ENCODE results near the gene FRAT1.

GRCh38 chr10:97358349-97358748 is 39.3 kb downstream of the FRAT1 start:
- TF ChIP-seq ELF1 (IDR thresholded peaks at IDR 0.05; ENCODE audit: borderline replicate concordance, low read depth) (no peak), POLR2A (IDR thresholded peaks at IDR 0.05; ENCODE audit: borderline replicate concordance, extremely low read depth, insufficient read depth, insufficient read length) (no peak), CTCF (IDR thresholded peaks at IDR 0.05 in 2 of 3, conservative IDR thresholded peaks at IDR 0.05 in 1 of 3; ENCODE audit: borderline replicate concordance in 1 of 3, insufficient read depth in 1 of 3, low read depth in 2 of 3, low read length in 2 of 3) (no peak), EZH2 (IDR thresholded peaks at IDR 0.05) (no peak), POLR2AphosphoS5 (IDR thresholded peaks at IDR 0.05; ENCODE audit: low read depth, low read length) (no peak), ATF3 (IDR thresholded peaks at IDR 0.05) (no peak), REST (IDR thresholded peaks at IDR 0.05; ENCODE audit: low read depth) (no peak), ZBTB33 (IDR thresholded peaks at IDR 0.05; ENCODE audit: extremely low read depth, insufficient replicate concordance, low read length) (no peak), ZNF274 (IDR thresholded peaks at IDR 0.05; ENCODE audit: low read depth, low read length) (no peak), CEBPB (IDR thresholded peaks at IDR 0.05; ENCODE audit: low read depth) (no peak), FOSL1 (IDR thresholded peaks at IDR 0.05; ENCODE audit: low read depth) (no peak), EZH2phosphoT487 (IDR thresholded peaks at IDR 0.05; ENCODE audit: borderline replicate concordance) (no peak), MAX (IDR thresholded peaks at IDR 0.05) (no peak), YY1 (IDR thresholded peaks at IDR 0.05; ENCODE audit: extremely low read depth, insufficient replicate concordance, low read depth, low read length) (no peak)

Data from HCT116 (cell line).